ENCODE measurements around the gene GEMIN8. TPM values are rescaled to one million over a fixed set of nuclear protein-coding genes. Genes with fewer than 3 reads are reported as not detected.

The GEMIN8 gene
- total RNA-seq, 1 experiment from 2014 or later = 11.3 TPM

- CTCF ChIA-PET = no interaction called here
- no peak for ATAC-seq
These were observed 35.6 kb downstream of the GEMIN8 start for GRCh38 chrX:13994104-13994503.

More at GRCh38 chrX:13994104-13994503, 35.6 kb downstream of the GEMIN8 start:
- DNase-seq (ENCODE audit: low read depth, low spot score) = no peak
- Histone ChIP-seq H2AFZ (ENCODE audit: low read depth, low read length, poor library complexity, severe bottlenecking) (no peak overlapping the region), H3K9ac (ENCODE audit: low read length) (no peak overlapping the region), H3K4me3 (replicated peaks in 1 of 2; ENCODE audit: low read depth in 1 of 2, low read length in 2 of 2) (no peak overlapping the region), H3K79me2 (ENCODE audit: insufficient read depth, low read length) (no peaks in the 10 kb centered on the region), H3K9me2 (ENCODE audit: insufficient read depth) (no peaks in the 10 kb centered on the region), H3K4me1 (ENCODE audit: control insufficient read depth in 1 of 2, insufficient read depth in 2 of 2, low read length in 2 of 2) (no peaks in the 10 kb centered on the region), H3K9me3 (ENCODE audit: control insufficient read depth in 1 of 2, insufficient read depth in 1 of 2, low read depth in 1 of 2, low read length in 2 of 2) (no peaks in the 10 kb centered on the region), H3K36me3 (ENCODE audit: control insufficient read depth in 1 of 2, insufficient read depth in 2 of 2, low read length in 2 of 2) (no peaks in the 10 kb centered on the region), H3K4me2 (ENCODE audit: low read length) (no peak overlapping the region), H4K20me1 (ENCODE audit: insufficient read depth) (no peaks in the 10 kb centered on the region), H3K27me3 (ENCODE audit: insufficient read depth, low read length) (no peaks in the 10 kb centered on the region), H3K27ac (ENCODE audit: low read depth, low read length) (no peak overlapping the region)
- RAD21 ChIA-PET (ENCODE audit: low non-redundant PET in 1 of 2, low total read pairs in 2 of 2, uncharacterized antibody in 2 of 2, unreplicated experiment in 2 of 2) = no interaction called here
- POLR2A ChIA-PET = no interaction called here
- intact Hi-C loops (cut with micrococcal nuclease) = no loop called here
- BruUV-seq (replicated peaks) = no TSS peak
- TF ChIP-seq ATF3 (IDR thresholded peaks at IDR 0.05) (no peak), MAX (IDR thresholded peaks at IDR 0.05) (no peak), ZNF274 (IDR thresholded peaks at IDR 0.05; ENCODE audit: low read depth, low read length) (no peak), REST (IDR thresholded peaks at IDR 0.05; ENCODE audit: low read depth) (no peak), CTCF (IDR thresholded peaks at IDR 0.05 in 2 of 3, conservative IDR thresholded peaks at IDR 0.05 in 1 of 3; ENCODE audit: borderline replicate concordance in 1 of 3, insufficient read depth in 1 of 3, low read depth in 2 of 3, low read length in 2 of 3) (no peak), CEBPB (IDR thresholded peaks at IDR 0.05; ENCODE audit: low read depth) (no peak), YY1 (IDR thresholded peaks at IDR 0.05; ENCODE audit: extremely low read depth, insufficient replicate concordance, low read depth, low read length) (no peak)

Measured in HCT116 (cell line).